Left ventricle myocardium inferior (tissue), 1 donor: ENCODE measurements around the gene DNAJC5G. TPM values are rescaled to one million over a fixed set of nuclear protein-coding genes. Genes with fewer than 3 reads are reported as not detected.
A peak's percentile ranks its signal among the peaks of the same experiment; 100 is the strongest.

ENCODE experiments used
- DNase-seq: peaks from one replicate; pipeline ENCODE4 v3.0.0-alpha.2; 2020
- H3K27ac ChIP-seq: fragments of 200-600 bp; replicated peaks from 2 replicates; pipeline ENCODE4 v1.8.0; 2021
- H3K27me3 ChIP-seq: fragments of 200-600 bp; 2 replicates; pipeline ENCODE4 v1.8.0; 2021; ENCODE audit warnings: low read depth
- H3K36me3 ChIP-seq: fragments of 200-600 bp; 2 replicates; pipeline ENCODE4 v1.8.0; 2021
- H3K4me1 ChIP-seq: fragments of 200-600 bp; 2 replicates; pipeline ENCODE4 v1.8.0; 2021
- H3K4me3 ChIP-seq: fragments of 200-600 bp; 2 replicates; pipeline ENCODE4 v1.8.0; 2021; ENCODE audit warnings: mild to moderate bottlenecking, moderate library complexity
- H3K9me3 ChIP-seq: fragments of 200-600 bp; replicated peaks from 2 replicates; pipeline ENCODE4 v1.8.0; 2021
- CTCF ChIP-seq: fragments of 200-600 bp; IDR thresholded peaks from 2 replicates; pipeline ENCODE4 v1.8.0; 2021; ENCODE audit warnings: antibody characterized with exemption, mild to moderate bottlenecking, borderline replicate concordance
- intact Hi-C: fragments of 100-400 bp; cut with micrococcal nuclease; formaldehyde crosslinking; loops from one replicate; pipeline ENCODE4 v1.11.0; 2022
- total RNA-seq: library from RNA; stranded (reverse); fragmentation: NEBNext Ultra II Directional; extraction: Animal tissue kit (Norgen Biotek cat#: 25700); gene quantifications from one replicate; pipeline ENCODE4 v1.2.1, GENCODE V29; 2021
- donor health status: DM: no; HTN: yes; CAD: no; lungs with severe emphysema.

DNAJC5G gene
- total RNA-seq, 1 donor from 2014 or later = 1.2 TPM

GRCh38 chr2:27307287-27307544 lies 32.0 kb downstream of the DNAJC5G start:
- Histone ChIP-seq H3K27ac (no peak overlapping the region), H3K4me3 (no peak overlapping the region), H3K27me3 (peaks cover 44% of the 10 kb centered on the region), H3K36me3 (peaks cover 62% of the 10 kb centered on the region), H3K9me3 (no peaks in the 10 kb centered on the region), H3K4me1 (peaks cover 43% of the 10 kb centered on the region)
- no peak for DNase-seq
- intact Hi-C loops = no loop called here
- no peak for TF ChIP-seq CTCF

- H3K4me3 ChIP-seq = no peak overlapping the region
- H3K9me3 ChIP-seq = no peaks in the 10 kb centered on the region
- peak overlapping the region; percentile 28 for H3K27ac ChIP-seq
- H3K27me3 ChIP-seq = peaks cover 44% of the 10 kb centered on the region
- no peak for TF ChIP-seq CTCF
- DNase-seq = no peak
- peaks cover 37% of the 10 kb centered on the region for H3K4me1 ChIP-seq
- H3K36me3 ChIP-seq = peaks cover 62% of the 10 kb centered on the region
- intact Hi-C loops = no loop called here
Observed at GRCh38 chr2:27307545-27308358, 32.5 kb downstream of the DNAJC5G start.

- Histone ChIP-seq H3K36me3 (peaks cover 62% of the 10 kb centered on the region), H3K4me1 (peaks cover 32% of the 10 kb centered on the region), H3K4me3 (no peak within 1 kb of the TSS), H3K27me3 (peaks cover 44% of the 10 kb centered on the region), H3K27ac (peak within 1 kb of the TSS; percentile 28), H3K9me3 (no peaks in the 10 kb centered on the region)
- intact Hi-C loops = no loop called here
- no peak for DNase-seq
- TF ChIP-seq CTCF = no peak
Observed at GRCh38 chr2:27308359-27308881, 33.2 kb downstream of the DNAJC5G start, which contains the start of gene UCN. Gene UCN (minus strand): TSS chr2:27308445. CDS start chr2:27307895, 550 bp downstream.

GRCh38 chr2:27309651-27310050 lies 34.4 kb downstream of the DNAJC5G start:
- no peaks in the 10 kb centered on the region for H3K9me3 ChIP-seq
- H3K36me3 ChIP-seq = peaks cover 56% of the 10 kb centered on the region
- H3K4me3 ChIP-seq = no peak overlapping the region
- DNase-seq = no peak
- no peak overlapping the region for H3K27ac ChIP-seq
- H3K4me1 ChIP-seq = peaks cover 32% of the 10 kb centered on the region
- intact Hi-C loops = no loop called here
- TF ChIP-seq CTCF = no peak
- H3K27me3 ChIP-seq = peaks cover 43% of the 10 kb centered on the region

- H3K27me3 ChIP-seq = peaks cover 18% of the 10 kb centered on the region
- H3K9me3 ChIP-seq = no peaks in the 10 kb centered on the region
- intact Hi-C loops = no loop called here
- DNase-seq = no peak
- no peak overlapping the region for H3K4me3 ChIP-seq
- no peak overlapping the region for H3K27ac ChIP-seq
- peaks cover 24% of the 10 kb centered on the region for H3K4me1 ChIP-seq
- H3K36me3 ChIP-seq = peaks cover 31% of the 10 kb centered on the region
- no peak for TF ChIP-seq CTCF
Observed at GRCh38 chr2:27312152-27312551, 36.9 kb downstream of the DNAJC5G start.
